NB4 (cell line): Measurements from ENCODE around the gene CLTA.

Source experiments
- MYC ChIP-seq: IDR thresholded peaks from 2 replicates; pipeline ENCODE4 v1.6.1; 2011; ENCODE audit warnings: low read depth, low read length
- POLR2A ChIP-seq: IDR thresholded peaks from 2 replicates; pipeline ENCODE4 v1.6.1; 2011; ENCODE audit warnings: mild to moderate bottlenecking; ENCODE audit not compliant: insufficient read length; ENCODE audit errors: extremely low read depth
- TF ChIP-seq, protein P1 (sequence below): IDR thresholded peaks from one replicate; pipeline ENCODE4 v1.5.1; 2012; ENCODE audit warnings: low read depth, low read length
- TF ChIP-seq, protein P2 (sequence below): IDR thresholded peaks from 2 replicates; pipeline ENCODE4 v1.6.1; 2011; ENCODE audit warnings: low read depth, low read length

DNA sequence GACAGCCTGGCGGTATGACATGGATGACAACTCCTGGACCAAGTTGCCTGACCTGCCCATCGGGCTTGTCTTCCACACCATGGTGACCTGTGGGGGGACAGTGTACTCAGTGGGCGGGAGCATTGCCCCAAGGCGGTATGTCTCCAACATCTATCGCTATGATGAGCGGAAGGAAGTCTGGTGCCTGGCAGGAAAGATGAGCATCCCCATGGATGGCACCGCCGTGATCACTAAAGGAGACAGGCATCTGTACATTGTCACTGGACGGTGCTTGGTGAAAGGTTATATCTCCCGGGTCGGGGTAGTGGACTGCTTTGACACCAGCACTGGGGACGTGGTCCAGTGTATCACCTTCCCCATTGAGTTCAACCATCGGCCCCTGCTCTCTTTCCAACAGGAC, 20.2 kb upstream of the CLTA start:
- TF ChIP-seq, protein P1, sequence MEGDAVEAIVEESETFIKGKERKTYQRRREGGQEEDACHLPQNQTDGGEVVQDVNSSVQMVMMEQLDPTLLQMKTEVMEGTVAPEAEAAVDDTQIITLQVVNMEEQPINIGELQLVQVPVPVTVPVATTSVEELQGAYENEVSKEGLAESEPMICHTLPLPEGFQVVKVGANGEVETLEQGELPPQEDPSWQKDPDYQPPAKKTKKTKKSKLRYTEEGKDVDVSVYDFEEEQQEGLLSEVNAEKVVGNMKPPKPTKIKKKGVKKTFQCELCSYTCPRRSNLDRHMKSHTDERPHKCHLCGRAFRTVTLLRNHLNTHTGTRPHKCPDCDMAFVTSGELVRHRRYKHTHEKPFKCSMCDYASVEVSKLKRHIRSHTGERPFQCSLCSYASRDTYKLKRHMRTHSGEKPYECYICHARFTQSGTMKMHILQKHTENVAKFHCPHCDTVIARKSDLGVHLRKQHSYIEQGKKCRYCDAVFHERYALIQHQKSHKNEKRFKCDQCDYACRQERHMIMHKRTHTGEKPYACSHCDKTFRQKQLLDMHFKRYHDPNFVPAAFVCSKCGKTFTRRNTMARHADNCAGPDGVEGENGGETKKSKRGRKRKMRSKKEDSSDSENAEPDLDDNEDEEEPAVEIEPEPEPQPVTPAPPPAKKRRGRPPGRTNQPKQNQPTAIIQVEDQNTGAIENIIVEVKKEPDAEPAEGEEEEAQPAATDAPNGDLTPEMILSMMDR = no peak
- no peak for TF ChIP-seq MYC
- TF ChIP-seq POLR2A = no peak
- TF ChIP-seq, protein P2, sequence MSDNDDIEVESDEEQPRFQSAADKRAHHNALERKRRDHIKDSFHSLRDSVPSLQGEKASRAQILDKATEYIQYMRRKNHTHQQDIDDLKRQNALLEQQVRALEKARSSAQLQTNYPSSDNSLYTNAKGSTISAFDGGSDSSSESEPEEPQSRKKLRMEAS = no peak
